ENCODE measurements around the gene ITGB3. TPM values are rescaled to one million over a fixed set of nuclear protein-coding genes. Genes with fewer than 3 reads are reported as not detected.

Gene ITGB3
- total and polyA plus RNA-seq, 9 donors: 1.7 to 9.4 (median 2.9) TPM

- Histone ChIP-seq H3K36me3 (no peaks in the 10 kb centered on the region), H3K27ac (no peak overlapping the region), H3K4me3 (peak overlapping the region; percentile 52), H3K4me1 (ENCODE audit: insufficient read depth) (no peaks in the 10 kb centered on the region), H3K27me3 (no peaks in the 10 kb centered on the region), H3K9me3 (no peaks in the 10 kb centered on the region)
- no peak for DNase-seq
- intact Hi-C loops (cut with DNase I): no loop called here
- 16 to 27% (median 18%) methylated on average over 15 of the region's 15 CpGs for WGBS, 3 donors
- no peak for TF ChIP-seq CTCF (IDR thresholded peaks at IDR 0.05)
- no peak for TF ChIP-seq EP300 (IDR thresholded peaks at IDR 0.05)
- TF ChIP-seq POLR2A (IDR thresholded peaks at IDR 0.05): no peak
These were observed 846 bp downstream of the ITGB3 start for GRCh38 chr17:47254403-47254943.

- WGBS, 3 donors: 23 to 28% (median 28%) methylated on average over 9 of the region's 9 CpGs
- no peaks in the 10 kb centered on the region for H3K4me1 ChIP-seq (ENCODE audit: insufficient read depth)
- no peak for DNase-seq
- H3K27ac ChIP-seq: no peak overlapping the region
- H3K9me3 ChIP-seq: no peaks in the 10 kb centered on the region
- H3K36me3 ChIP-seq: no peaks in the 10 kb centered on the region
- H3K27me3 ChIP-seq: no peaks in the 10 kb centered on the region
- H3K4me3 ChIP-seq: no peak overlapping the region
- intact Hi-C loops (cut with DNase I): no loop called here
- no peak for TF ChIP-seq EP300 (IDR thresholded peaks at IDR 0.05)
- TF ChIP-seq POLR2A (IDR thresholded peaks at IDR 0.05): no peak
- no peak for TF ChIP-seq CTCF (IDR thresholded peaks at IDR 0.05)
These were observed 4.2 kb downstream of the ITGB3 start for GRCh38 chr17:47257651-47258339.

- Histone ChIP-seq H3K4me1 (ENCODE audit: insufficient read depth) (peaks cover 1% of the 10 kb centered on the region), H3K27me3 (no peaks in the 10 kb centered on the region), H3K9me3 (no peaks in the 10 kb centered on the region), H3K36me3 (no peaks in the 10 kb centered on the region), H3K4me3 (no peak overlapping the region), H3K27ac (no peak overlapping the region)
- TF ChIP-seq CTCF (IDR thresholded peaks at IDR 0.05): no peak
- no peak for TF ChIP-seq POLR2A (IDR thresholded peaks at IDR 0.05)
- no peak for TF ChIP-seq EP300 (IDR thresholded peaks at IDR 0.05)
- no peak for DNase-seq
- WGBS, 3 donors: 86 to 92% (median 89%) methylated on average over 7 of the region's 7 CpGs
- intact Hi-C loops (cut with DNase I): no loop called here
These were observed 9.0 kb downstream of the ITGB3 start for GRCh38 chr17:47262586-47262985.

- H3K36me3 ChIP-seq: no peaks in the 10 kb centered on the region
- 91 to 97% (median 93%) methylated on average over 2 of the region's 2 CpGs for WGBS, 3 donors
- no peak overlapping the region for H3K4me3 ChIP-seq
- H3K4me1 ChIP-seq (ENCODE audit: insufficient read depth): peaks cover 1% of the 10 kb centered on the region
- no peaks in the 10 kb centered on the region for H3K9me3 ChIP-seq
- TF ChIP-seq EP300 (IDR thresholded peaks at IDR 0.05) (no peak), CTCF (IDR thresholded peaks at IDR 0.05) (no peak), POLR2A (IDR thresholded peaks at IDR 0.05) (no peak)
- no peaks in the 10 kb centered on the region for H3K27me3 ChIP-seq
- DNase-seq: no peak
- intact Hi-C loops (cut with DNase I): no loop called here
- H3K27ac ChIP-seq: no peak overlapping the region
These were observed 10.5 kb downstream of the ITGB3 start for GRCh38 chr17:47264166-47264565.

Data from ovary (tissue), 9 donors.